ENCODE measurements around the gene E2F1.

- TF ChIP-seq, protein P1, sequence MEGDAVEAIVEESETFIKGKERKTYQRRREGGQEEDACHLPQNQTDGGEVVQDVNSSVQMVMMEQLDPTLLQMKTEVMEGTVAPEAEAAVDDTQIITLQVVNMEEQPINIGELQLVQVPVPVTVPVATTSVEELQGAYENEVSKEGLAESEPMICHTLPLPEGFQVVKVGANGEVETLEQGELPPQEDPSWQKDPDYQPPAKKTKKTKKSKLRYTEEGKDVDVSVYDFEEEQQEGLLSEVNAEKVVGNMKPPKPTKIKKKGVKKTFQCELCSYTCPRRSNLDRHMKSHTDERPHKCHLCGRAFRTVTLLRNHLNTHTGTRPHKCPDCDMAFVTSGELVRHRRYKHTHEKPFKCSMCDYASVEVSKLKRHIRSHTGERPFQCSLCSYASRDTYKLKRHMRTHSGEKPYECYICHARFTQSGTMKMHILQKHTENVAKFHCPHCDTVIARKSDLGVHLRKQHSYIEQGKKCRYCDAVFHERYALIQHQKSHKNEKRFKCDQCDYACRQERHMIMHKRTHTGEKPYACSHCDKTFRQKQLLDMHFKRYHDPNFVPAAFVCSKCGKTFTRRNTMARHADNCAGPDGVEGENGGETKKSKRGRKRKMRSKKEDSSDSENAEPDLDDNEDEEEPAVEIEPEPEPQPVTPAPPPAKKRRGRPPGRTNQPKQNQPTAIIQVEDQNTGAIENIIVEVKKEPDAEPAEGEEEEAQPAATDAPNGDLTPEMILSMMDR (IDR thresholded peaks at IDR 0.05; ENCODE audit: insufficient read depth, low read length): no peak
- TF ChIP-seq POLR2AphosphoS5 (IDR thresholded peaks at IDR 0.05; ENCODE audit: low read depth) (no peak), GABPA (IDR thresholded peaks at IDR 0.05; ENCODE audit: low read depth) (no peak), REST (IDR thresholded peaks at IDR 0.05; ENCODE audit: insufficient replicate concordance, low read depth) (no peak)
Observed at GRCh38 chr20:33650753-33651561, 35.2 kb downstream of the E2F1 start.

Measured in HL-60 (cell line).